Midbrain (tissue), 1 donor: ENCODE data around the gene VPS13D.

ENCODE experiments used
- DNase-seq: peaks from one replicate; lab custom pipeline; 2025; lab: John Stamatoyannopoulos, UW

Gene VPS13D

GRCh38 chr1:12231276-12231595, 1.4 kb downstream of the VPS13D start:
- DNase-seq, result no peak

DNA sequence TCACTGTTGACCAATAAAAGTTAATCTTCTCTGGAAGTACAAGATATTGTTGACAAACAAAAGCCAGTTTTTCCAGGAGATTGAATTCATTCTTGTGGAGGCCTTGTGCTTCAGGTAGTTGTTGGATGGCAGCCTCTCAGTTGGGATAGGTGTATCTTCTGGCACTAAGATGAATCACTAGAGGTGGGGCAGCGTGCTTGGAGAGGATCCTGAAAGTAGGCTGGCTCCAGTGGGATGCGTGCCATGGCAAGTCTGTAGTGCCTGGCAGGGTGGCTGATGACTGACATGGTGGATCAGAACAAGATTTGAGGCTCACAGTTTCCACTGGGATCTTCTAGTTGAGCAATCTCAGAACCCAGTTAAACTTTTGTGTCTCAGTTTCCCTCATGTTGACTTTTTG, 2.4 kb downstream of the VPS13D start:
- no peak for DNase-seq

DNA sequence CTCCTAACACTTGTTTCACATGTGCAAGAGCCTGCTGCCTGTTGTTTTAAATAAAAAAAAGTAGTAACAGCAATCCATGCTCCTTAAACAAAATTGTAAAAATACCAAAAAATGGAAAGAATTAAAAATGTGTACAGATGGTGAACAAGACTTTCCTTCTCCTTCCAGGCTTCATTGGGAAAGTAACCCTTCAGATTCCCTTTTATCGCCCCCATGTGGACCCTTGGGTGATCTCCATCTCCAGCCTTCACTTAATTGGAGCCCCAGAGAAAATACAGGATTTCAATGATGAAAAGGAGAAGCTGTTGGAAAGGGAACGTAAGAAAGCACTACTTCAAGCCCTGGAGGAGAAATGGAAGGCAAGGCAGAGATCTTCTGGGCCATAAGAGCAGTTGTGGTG, 14.2 kb downstream of the VPS13D start:
- DNase-seq, result no peak

- no peak for DNase-seq
Observed at GRCh38 chr1:12244585-12244984, 14.8 kb downstream of the VPS13D start.

- DNase-seq, result no peak
Observed at GRCh38 chr1:12245116-12245515, 15.3 kb downstream of the VPS13D start.

- no peak for DNase-seq
Observed at GRCh38 chr1:12245733-12246132, 15.9 kb downstream of the VPS13D start.

- no peak for DNase-seq
Observed at GRCh38 chr1:12246584-12246983, 16.8 kb downstream of the VPS13D start.

DNA sequence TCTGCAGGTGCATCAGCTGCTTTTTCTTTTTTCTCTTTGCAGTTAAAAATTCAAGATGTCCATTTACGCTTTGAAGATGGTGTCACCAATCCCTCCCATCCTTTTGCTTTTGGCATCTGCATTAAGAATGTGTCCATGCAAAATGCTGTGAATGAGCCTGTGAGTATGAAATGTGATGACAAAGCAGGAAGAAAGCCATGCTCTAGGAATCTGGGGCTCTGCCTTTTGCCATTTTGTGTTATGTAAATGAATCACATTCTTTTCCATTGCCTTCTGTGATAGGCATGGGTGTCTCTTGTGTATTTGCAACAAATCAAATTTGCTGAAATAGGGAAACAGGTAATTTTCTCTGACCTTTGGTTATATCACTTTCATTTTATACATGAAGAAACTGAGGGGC, 19.4 kb downstream of the VPS13D start:
- DNase-seq, result no peak

DNA sequence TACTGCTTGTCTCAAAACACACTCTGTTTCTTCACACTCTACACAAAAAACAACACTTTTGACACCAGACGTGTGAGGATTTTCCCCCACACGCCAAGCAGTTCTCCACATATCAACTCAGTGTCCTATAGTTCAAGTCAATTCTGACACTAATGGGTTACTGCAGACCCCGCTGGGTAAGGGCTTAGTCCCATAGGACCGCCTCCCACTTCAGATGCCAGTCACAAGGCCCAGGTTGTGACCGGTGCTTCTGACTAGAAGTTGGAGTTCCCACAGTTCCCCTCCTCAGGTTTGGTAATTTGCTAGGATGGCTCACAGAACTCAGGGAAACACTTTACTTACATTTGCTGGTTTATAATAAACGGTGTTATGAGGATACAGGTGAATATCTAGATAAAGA, 19.9 kb downstream of the VPS13D start:
- DNase-seq, result no peak

- no peak for DNase-seq
Observed at GRCh38 chr1:12251442-12251841, 21.6 kb downstream of the VPS13D start.

DNA sequence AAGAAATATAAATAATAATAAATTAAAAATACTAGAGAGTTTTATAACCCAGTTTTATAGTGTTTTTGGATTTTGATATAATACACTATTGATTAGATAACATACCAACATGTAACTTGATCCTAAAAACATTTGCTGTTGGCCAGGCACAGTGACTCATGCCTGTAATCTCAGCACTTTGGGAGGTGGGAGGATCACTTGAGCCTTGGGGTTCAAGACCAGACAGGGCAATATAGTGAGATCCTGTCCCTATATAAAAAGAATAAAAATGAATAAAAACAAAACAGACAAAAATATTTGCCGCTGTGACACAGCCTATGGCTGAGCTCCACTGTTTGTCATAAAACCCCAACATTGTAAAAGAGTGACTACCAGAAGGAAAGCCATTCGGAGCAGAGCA, 26.1 kb downstream of the VPS13D start:
- no peak for DNase-seq

- DNase-seq, result no peak
Observed at GRCh38 chr1:12258272-12258671, 28.4 kb downstream of the VPS13D start.

DNA sequence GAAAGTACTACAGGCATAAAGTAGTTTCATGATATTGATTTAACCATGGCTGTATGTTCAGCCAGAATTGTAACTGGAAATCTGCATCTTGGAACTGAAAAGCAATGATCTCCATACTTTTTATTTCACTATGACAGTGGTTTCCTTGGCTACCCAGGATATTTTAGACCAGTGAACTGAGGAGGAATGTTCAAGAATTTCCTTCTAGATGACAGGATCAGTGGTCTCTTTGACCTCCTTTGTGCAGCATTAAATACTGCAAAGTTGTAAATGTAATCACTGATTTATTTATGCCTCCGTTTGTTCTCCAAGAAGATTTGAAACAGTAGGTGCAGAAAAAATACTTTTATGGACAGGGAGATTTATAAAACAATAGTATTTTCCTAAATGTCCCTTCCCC, 39.5 kb downstream of the VPS13D start:
- no peak for DNase-seq

GRCh38 chr1:12271033-12271432, 41.2 kb downstream of the VPS13D start:
- DNase-seq, result no peak

DNA sequence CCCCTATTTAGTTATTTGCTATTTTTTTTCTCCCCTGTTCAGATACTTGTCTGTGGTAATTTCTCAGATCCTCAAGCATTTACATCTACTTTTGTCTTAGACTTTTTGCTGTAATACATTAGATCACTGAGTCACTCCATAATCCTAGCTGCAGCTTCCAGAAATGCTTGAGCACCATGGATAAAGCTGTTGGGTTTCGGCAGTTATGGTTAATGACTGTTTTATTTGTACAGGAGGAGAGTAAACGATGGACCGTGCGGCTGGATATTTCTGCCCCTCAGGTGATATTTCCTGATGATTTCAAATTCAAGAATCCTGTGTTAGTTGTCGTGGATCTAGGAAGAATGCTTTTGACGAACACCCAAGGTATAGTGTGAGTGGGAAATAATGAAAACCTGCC, 42.9 kb downstream of the VPS13D start:
- DNase-seq, result no peak

- no peak for DNase-seq
Observed at GRCh38 chr1:12275370-12275769, 45.5 kb downstream of the VPS13D start.

- DNase-seq, result no peak
Observed at GRCh38 chr1:12276225-12276624, 46.4 kb downstream of the VPS13D start.

GRCh38 chr1:12279003-12279402, 49.2 kb downstream of the VPS13D start:
- DNase-seq, result no peak

DNA sequence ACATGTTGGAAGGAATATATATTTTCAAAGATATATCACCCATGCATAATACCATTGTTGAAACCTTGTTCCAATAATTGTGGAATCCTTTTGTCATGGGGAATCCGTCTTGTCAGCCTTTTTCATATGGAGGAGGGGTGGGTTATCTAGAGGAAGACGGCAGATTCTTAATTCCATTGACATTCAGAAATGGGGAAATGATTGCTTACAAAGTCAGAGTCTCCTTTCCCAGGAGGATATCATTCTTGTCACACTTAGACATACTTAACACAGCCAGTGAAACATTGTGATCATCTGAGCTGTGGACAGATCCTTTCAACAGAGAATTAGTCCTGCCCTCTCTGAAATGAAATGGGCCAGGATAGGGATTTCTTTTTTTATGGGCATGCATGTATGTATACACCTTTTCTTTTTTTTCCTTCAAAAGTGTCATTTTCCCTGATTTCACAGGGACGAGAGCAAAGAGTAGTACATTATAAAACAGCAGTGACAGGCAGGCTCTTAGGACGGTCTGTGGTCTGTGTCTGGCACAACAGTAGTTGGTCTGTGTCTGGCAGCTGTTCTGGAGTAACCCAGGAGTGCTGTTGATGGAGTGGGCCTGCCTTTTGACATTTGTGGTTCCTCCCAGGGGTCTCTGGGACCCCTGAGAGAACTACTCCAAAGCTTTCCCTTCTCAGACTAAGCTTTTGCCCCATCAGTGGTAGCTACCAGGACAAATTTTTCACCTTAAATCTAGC, 50.1 kb downstream of the VPS13D start:
- DNase-seq, result no peak

GRCh38 chr1:12282142-12282541, 52.3 kb downstream of the VPS13D start:
- no peak for DNase-seq

- DNase-seq, result no peak
Observed at GRCh38 chr1:12284486-12284885, 54.7 kb downstream of the VPS13D start.

- DNase-seq, result no peak
Observed at GRCh38 chr1:12285496-12286143, 55.8 kb downstream of the VPS13D start.

GRCh38 chr1:12287869-12288268, 58.0 kb downstream of the VPS13D start:
- no peak for DNase-seq

DNA sequence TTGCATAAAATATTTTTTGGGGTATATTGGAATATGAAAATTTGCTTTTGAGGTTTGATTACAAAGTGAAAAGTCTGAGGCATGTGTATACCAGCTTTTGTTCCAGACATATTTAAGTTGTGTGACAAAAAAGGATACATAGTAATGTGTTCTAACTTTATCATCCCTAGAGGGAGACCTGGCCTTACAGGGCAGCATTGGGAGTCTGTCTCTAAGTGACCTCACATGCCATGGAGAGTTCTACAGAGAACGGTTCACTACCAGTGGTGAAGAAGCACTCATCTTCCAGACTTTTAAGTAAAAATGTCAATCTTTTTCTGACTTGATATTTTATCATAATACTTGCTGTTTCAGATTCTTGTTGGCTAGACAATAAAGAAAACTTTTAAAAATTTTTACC, 61.0 kb downstream of the VPS13D start:
- no peak for DNase-seq
